Endothelial cell (in vitro differentiated cells): Measurements from ENCODE around the gene IFI35. TPM values are rescaled to one million over a fixed set of nuclear protein-coding genes. Genes with fewer than 3 reads are reported as not detected.

ENCODE experiments used
- DNase-seq: peaks from one replicate; pipeline ENCODE4 v3.0.0; 2021; ENCODE audit warnings: low spot score
- H3K27ac Mint-ChIP-seq: one replicate; pipeline ENCODE4 v1.8.0; 2021; ENCODE audit warnings: mixed read lengths, inconsistent platforms; ENCODE audit not compliant: unreplicated experiment
- H3K27me3 Mint-ChIP-seq: one replicate; pipeline ENCODE4 v1.8.0; 2021; ENCODE audit warnings: mild to moderate bottlenecking, moderate library complexity, mixed read lengths, inconsistent platforms; ENCODE audit not compliant: unreplicated experiment
- H3K36me3 Mint-ChIP-seq: one replicate; pipeline ENCODE4 v1.8.0; 2021; ENCODE audit warnings: mild to moderate bottlenecking, low read depth, mixed read lengths, inconsistent platforms; ENCODE audit not compliant: unreplicated experiment
- H3K4me1 Mint-ChIP-seq: one replicate; pipeline ENCODE4 v1.8.0; 2021; ENCODE audit warnings: mild to moderate bottlenecking, mixed read lengths, inconsistent platforms; ENCODE audit not compliant: unreplicated experiment
- H3K4me3 Mint-ChIP-seq: one replicate; pipeline ENCODE4 v1.8.0; 2021; ENCODE audit warnings: mild to moderate bottlenecking, mixed read lengths, inconsistent platforms; ENCODE audit not compliant: unreplicated experiment
- H3K9me3 Mint-ChIP-seq: one replicate; pipeline ENCODE4 v1.8.0; 2021; ENCODE audit warnings: mixed read lengths, inconsistent platforms; ENCODE audit not compliant: unreplicated experiment
- total RNA-seq: library from RNA; stranded (reverse); fragmentation: NEBNext Ultra II Directional; extraction: Animal tissue kit (Norgen Biotek cat#: 25700); gene quantifications from one replicate; pipeline ENCODE4 v1.2.1, GENCODE V29; 2021; ENCODE audit not compliant: unreplicated experiment
- TF ChIP-seq, protein P1 (sequence below): fragments of 200-600 bp; sonication (generic); IDR thresholded peaks from one replicate; pipeline ENCODE4 v1.5.0; 2021; ENCODE audit warnings: antibody characterized with exemption; ENCODE audit not compliant: unreplicated experiment

The IFI35 gene
- total RNA-seq, 1 donor from 2014 or later = 4.2 TPM

DNA sequence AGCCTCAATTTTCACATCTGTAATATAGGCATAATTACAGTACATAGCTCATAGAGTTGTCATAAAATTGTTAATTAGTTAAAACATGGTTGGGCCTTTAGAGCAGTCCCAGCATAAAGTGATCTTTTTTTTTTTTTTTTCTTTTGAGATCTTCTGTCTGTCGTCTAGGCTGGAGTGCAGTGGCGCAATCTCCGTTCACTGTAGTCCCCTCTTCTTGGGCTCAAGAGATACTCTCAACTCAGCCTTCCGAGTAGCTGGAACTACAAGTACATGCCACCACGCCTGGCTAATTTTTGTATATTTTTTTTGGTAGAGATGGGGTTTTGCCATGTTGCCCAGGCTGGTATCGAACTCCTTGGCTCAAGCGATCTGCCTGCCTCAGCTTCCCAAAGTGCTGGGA is 49.5 kb downstream of the IFI35 start:
- Mint-ChIP-seq H3K27me3 (no peaks in the 10 kb centered on the region), H3K27ac (no peak overlapping the region), H3K4me1 (no peaks in the 10 kb centered on the region), H3K36me3 (no peaks in the 10 kb centered on the region), H3K4me3 (no peak overlapping the region), H3K9me3 (no peaks in the 10 kb centered on the region)
- DNase-seq = no peak
- TF ChIP-seq, protein P1, sequence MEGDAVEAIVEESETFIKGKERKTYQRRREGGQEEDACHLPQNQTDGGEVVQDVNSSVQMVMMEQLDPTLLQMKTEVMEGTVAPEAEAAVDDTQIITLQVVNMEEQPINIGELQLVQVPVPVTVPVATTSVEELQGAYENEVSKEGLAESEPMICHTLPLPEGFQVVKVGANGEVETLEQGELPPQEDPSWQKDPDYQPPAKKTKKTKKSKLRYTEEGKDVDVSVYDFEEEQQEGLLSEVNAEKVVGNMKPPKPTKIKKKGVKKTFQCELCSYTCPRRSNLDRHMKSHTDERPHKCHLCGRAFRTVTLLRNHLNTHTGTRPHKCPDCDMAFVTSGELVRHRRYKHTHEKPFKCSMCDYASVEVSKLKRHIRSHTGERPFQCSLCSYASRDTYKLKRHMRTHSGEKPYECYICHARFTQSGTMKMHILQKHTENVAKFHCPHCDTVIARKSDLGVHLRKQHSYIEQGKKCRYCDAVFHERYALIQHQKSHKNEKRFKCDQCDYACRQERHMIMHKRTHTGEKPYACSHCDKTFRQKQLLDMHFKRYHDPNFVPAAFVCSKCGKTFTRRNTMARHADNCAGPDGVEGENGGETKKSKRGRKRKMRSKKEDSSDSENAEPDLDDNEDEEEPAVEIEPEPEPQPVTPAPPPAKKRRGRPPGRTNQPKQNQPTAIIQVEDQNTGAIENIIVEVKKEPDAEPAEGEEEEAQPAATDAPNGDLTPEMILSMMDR = no peak

DNA sequence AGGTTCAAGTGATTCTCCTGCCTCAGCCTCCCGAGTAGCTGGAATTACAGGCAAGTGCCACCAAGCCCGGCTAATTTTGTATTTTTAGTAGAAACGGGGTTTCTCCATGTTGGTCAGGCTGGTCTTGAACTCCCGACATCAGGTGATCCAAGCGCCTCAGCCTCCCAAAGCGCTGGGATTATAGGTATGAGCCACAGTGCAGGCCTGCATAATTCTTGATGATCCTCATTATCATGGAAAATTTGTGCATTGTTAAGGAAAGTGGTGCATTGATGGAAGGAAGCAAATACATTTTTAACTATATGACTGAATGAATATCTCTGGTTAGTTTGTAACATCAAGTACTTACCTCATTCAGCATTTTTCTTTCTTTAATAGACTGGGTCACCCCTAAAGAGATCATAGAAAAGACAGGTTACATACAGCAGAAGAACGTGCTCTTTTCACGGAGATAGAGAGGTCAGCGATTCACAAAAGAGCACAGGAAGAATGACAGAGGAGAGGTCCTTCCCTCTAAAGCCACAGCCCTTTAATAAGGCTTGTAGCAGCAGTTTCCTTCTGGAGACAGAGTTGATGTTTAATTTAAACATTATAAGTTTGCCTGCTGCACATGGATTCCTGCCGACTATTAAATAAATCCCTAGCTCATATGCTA is 56.5 kb downstream of the IFI35 start:
- Mint-ChIP-seq H3K9me3 (no peaks in the 10 kb centered on the region), H3K4me1 (peaks cover 4% of the 10 kb centered on the region), H3K4me3 (no peak overlapping the region), H3K27me3 (no peaks in the 10 kb centered on the region), H3K27ac (no peak overlapping the region), H3K36me3 (no peaks in the 10 kb centered on the region)
- no peak for DNase-seq
- TF ChIP-seq, protein P1 = no peak

Other genes with a start within 250 kb of the IFI35 start
- gene RAMP2, start 245.6 kb upstream of the IFI35 start, total RNA-seq = 630 TPM
- gene VPS25, start 233.3 kb upstream of the IFI35 start, total RNA-seq = 39.4 TPM
- 8.9 TPM for gene WNK4, start 226.2 kb upstream of the IFI35 start, total RNA-seq
- gene COA3, start 208.1 kb upstream of the IFI35 start, total RNA-seq = 60.3 TPM
- gene CNTD1, start 207.9 kb upstream of the IFI35 start, total RNA-seq = 0.59 TPM
- 66.4 TPM for gene BECN1, start 182.5 kb upstream of the IFI35 start, total RNA-seq
- 128 TPM for gene PSME3, start 173.4 kb upstream of the IFI35 start, total RNA-seq
- gene AOC2, start 162.2 kb upstream of the IFI35 start, total RNA-seq = 6.2 TPM
- gene AOC3, start 155.6 kb upstream of the IFI35 start, total RNA-seq = 36.5 TPM
- not detected for gene G6PC1, start 106.0 kb upstream of the IFI35 start, total RNA-seq
- gene AARSD1, start 42.3 kb upstream of the IFI35 start, total RNA-seq = 39.6 TPM
- gene PTGES3L, start 26.7 kb upstream of the IFI35 start, total RNA-seq = 1.5 TPM
- 12.2 TPM for gene RUNDC1, start 26.2 kb upstream of the IFI35 start, total RNA-seq
- 1,237 TPM for gene RPL27, start 8.4 kb upstream of the IFI35 start, total RNA-seq
- gene VAT1, start 15.6 kb downstream of the IFI35 start, total RNA-seq = 460 TPM
- 5.9 TPM for gene RND2, start 18.4 kb downstream of the IFI35 start, total RNA-seq
- 8.7 TPM for gene BRCA1, start 118.6 kb downstream of the IFI35 start, total RNA-seq
- gene NBR1, start 164.4 kb downstream of the IFI35 start, total RNA-seq = 74.9 TPM
- gene TMEM106A, start 205.1 kb downstream of the IFI35 start, total RNA-seq = 14.4 TPM
- not detected for gene CCDC200, start 221.8 kb downstream of the IFI35 start, total RNA-seq
- gene RNU2-1, start 227.2 kb downstream of the IFI35 start, total RNA-seq = 10,056 TPM